Stimulated activated naive CD4-positive, alpha-beta T cell (primary cell): ENCODE measurements around the gene SMPD1.
A peak's percentile ranks its signal among the peaks of the same experiment; 100 is the strongest.

ENCODE experiments used
- DNase-seq, 6 experiments: peaks; one replicate each; lab custom pipeline; 2025; lab: John Stamatoyannopoulos, UW

Gene SMPD1

DNA sequence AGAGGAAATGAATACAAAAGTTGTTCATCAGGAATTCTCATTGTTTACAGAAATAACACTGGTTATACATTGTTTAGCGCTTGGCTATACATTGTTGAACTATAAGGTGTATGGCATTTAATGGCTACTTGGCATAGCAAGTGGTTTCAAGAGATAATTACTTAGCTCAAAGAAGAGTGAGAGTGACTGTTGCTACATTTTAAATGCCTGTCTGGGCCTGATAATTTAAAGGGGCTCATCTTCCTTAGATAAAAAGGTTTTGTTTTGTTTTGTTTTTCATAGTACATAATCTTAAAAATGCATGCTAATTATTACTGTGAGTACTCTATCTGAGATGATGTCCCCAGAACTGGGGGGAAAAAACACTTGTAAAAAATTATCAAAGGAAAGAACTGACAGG is 1.5 kb upstream of the SMPD1 start:
- DNase-seq, result no peak

DNA sequence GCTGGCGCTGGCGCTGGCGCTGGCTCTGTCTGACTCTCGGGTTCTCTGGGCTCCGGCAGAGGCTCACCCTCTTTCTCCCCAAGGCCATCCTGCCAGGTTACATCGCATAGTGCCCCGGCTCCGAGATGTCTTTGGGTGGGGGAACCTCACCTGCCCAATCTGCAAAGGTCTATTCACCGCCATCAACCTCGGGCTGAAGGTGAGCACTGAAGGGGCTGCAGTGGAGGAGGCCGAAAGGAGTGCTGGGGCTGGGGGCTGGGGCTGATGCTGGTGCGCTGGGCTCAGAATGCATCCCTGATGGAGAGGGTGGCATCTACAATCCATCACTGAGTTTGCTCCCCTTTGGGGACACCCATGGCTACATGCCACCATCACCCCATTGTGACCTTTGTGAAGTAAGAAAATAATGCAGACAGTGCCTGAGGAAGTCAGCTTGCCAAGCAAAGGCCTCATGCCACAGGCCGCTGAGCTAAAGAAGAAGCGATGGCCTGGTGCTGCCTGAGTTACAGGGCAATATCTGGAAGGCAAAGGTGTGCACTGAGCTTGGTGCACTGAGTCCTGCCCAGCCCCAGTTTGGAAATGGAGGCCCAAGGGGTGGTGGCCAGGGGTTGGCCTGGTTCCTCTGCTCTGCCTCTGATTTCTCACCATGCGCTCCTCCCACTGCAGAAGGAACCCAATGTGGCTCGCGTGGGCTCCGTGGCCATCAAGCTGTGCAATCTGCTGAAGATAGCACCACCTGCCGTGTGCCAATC is 620 bp downstream of the SMPD1 start:
- DNase-seq, result peak in 3 of 6 experiments; percentile 41 to 62 (median 59)

DNA sequence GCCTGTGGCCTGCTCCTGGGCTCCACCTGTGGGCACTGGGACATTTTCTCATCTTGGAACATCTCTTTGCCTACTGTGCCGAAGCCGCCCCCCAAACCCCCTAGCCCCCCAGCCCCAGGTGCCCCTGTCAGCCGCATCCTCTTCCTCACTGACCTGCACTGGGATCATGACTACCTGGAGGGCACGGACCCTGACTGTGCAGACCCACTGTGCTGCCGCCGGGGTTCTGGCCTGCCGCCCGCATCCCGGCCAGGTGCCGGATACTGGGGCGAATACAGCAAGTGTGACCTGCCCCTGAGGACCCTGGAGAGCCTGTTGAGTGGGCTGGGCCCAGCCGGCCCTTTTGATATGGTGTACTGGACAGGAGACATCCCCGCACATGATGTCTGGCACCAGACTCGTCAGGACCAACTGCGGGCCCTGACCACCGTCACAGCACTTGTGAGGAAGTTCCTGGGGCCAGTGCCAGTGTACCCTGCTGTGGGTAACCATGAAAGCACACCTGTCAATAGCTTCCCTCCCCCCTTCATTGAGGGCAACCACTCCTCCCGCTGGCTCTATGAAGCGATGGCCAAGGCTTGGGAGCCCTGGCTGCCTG is 1.4 kb downstream of the SMPD1 start:
- DNase-seq, result peak in 1 of 6 experiments; percentile 56

GRCh38 chr11:6392251-6392650 is 2.0 kb downstream of the SMPD1 start:
- DNase-seq, result peak in 3 of 6 experiments; percentile 21 to 56 (median 27)

GRCh38 chr11:6393989-6394670 is 3.9 kb downstream of the SMPD1 start:
- DNase-seq, result no peak

- DNase-seq, result no peak
These were observed 5.3 kb downstream of the SMPD1 start for GRCh38 chr11:6395470-6396060.

GRCh38 chr11:6397156-6397555 is 6.9 kb downstream of the SMPD1 start:
- no peak for DNase-seq

DNA sequence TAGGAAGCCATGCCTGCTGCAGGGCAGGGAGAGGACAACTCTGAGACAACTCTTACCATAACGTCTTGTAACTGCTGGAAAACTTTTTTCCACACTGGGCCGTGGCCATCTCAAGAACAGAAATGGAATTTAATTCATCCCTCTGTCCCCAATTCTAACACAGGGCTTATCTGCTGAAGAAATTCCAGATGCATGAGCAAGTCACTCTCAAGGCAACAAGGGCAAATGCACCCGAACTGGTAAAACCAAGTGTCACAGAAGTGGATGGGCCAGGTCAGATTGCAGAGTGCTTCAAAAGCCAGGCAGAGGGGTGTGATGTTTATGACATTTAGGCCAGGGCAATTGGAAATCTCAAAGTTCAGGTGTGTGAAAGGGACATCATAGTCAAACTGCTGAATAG is 7.4 kb downstream of the SMPD1 start:
- no peak for DNase-seq

- no peak for DNase-seq
These were observed 10.4 kb downstream of the SMPD1 start for GRCh38 chr11:6400431-6401345.

- DNase-seq, result peak in 1 of 6 experiments; percentile 13
These were observed 11.2 kb downstream of the SMPD1 start for GRCh38 chr11:6401464-6401863.

- peak in 3 of 6 experiments; percentile 40 to 78 (median 54) for DNase-seq
These were observed 11.8 kb downstream of the SMPD1 start for GRCh38 chr11:6402061-6402470.

GRCh38 chr11:6402561-6402981 is 12.3 kb downstream of the SMPD1 start:
- peak; percentile 70 to 98 (median 90) for DNase-seq

DNA sequence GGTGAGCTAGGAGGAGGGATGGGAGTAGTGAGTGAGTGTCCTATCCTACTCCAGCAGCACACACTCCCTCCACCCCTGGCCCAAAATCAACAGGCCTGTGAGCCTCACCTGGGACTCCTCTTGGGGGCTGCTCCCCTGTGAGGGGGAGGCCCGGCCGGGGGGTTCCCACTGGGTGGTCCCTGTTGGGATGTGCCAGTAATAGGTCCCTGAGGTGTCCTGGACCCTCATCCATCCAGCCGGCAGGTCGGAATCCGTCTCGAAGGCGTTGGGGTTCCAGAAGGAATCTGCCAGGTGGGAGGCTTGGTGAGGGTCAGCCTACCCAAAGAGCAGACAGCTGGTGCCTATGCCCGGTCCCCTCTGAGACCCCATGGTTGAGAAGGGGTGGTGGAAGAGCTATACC is 13.3 kb downstream of the SMPD1 start:
- no peak for DNase-seq

- peak; percentile 24 to 68 (median 57) for DNase-seq
These were observed 14.2 kb downstream of the SMPD1 start for GRCh38 chr11:6404342-6405051.

DNA sequence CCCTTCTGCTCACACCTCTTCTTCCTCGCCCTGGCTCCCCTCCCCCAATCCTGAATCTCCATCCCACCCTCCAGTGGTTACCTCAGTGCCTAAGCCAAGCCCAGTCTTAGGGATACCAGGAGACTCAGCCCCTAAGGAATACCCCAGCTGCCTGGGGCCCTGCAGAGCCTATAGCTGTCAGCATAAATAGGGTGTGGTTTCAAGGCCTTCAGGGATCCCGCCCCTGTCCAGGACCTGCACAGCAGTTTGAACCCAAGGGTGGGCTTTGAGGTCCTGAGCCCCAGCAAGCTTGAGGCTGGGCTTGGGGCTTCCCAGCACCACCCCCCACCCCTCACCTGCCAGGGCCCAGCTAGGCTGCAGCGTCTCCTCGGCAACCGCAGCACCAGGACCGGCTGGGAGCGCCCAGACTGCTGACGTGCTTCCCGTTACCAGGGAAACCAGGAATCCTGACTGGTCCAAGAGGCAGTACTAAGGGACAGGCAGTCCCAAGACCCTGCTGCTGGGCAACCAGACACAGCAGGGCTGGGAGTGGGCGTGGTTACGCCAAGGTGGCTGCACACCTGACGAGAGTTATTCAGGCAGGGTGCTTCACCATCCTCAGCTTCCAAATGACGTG is 14.9 kb downstream of the SMPD1 start:
- DNase-seq, result peak in 3 of 6 experiments; percentile 7 to 18 (median 10)

DNA sequence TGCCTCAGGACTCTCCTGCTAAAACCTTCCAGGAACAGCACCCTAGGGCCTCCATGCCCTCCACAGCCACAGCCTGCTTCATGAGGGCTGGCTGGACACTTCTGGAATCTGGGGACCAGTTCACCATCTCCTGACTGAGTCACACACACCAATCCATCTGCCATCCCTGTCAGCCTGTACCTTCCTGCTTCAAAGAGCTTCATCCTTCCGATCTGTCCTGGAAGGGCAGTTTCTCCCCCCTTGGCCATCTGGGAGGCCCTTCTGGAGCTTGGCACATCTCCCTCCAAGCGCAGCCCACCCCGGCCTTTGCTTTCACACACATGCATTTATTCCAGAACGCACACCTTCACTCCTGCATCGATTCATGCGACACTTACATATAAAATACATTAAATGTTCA is 15.6 kb downstream of the SMPD1 start:
- DNase-seq, result no peak

- no peak for DNase-seq
These were observed 16.1 kb downstream of the SMPD1 start for GRCh38 chr11:6406370-6406769.

DNA sequence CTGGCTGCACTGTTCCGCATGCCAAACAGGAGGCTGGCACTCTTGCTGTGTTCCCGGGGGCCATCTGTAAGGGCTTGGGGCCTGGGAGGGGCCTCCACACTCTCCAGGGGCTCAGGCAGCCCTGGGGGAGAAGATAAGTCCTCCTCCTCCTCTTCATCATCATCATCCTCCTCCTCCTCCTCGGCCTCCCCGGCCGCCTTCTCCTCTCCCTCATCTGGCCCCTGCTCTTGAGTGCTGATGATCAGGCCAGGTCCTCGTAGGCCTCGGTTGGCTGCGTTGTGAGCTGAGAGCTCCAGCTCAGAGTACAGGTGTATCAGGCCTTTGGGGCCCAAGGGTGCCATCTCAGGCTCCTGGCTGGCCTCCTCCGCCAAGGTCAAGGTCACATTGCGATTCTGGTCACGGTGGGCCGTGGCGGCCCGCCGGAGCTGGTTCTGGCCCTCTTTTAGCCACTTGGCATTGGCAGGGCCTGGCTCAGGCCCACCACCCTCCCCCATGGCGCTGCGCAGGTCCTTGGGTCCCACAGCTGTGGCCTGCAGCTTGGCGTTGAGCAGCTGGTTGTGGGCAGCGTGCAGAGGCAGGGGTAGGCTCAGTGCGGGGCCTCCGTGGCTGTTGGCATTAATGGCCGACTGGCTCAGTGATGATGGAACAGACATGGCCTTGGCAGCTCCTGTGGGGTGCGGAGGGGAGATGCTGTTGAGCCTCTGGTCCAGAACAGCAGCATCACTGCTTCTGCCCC is 20.6 kb downstream of the SMPD1 start:
- no peak for DNase-seq

DNA sequence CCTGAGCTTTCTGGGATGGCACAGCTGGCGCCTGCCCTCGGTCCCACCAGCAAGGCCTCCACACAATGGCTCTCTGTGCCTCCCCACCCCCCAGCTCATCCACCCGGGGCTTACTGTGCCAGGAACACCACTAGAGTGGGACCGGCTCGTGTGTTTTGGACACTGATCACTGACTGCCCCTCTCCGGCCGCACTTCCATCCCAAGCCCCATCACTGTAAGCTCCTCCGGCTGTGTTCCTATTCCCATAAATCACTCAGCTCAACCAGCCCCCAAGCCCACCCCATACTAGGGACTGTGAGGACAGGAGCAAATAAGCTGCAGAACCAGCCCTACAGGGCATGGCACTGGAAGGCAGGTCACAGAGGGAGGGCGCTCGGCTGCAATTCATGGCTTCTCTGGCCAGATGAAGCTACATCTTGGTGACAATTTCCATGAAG is 21.3 kb downstream of the SMPD1 start:
- DNase-seq, result no peak

- peak; percentile 65 to 87 (median 84) for DNase-seq
These were observed 23.5 kb downstream of the SMPD1 start for GRCh38 chr11:6413791-6414201.
